Stimulated activated CD4-positive, alpha-beta T cell treated with anti-CD3 and anti-CD28 coated beads, Interleukin-15, amount 100 ng/mL, for 1 hour (primary cell): Measurements from ENCODE around the gene PTX4.
A peak's percentile ranks its signal among the peaks of the same experiment; 100 is the strongest.

Experiments
- DNase-seq, 2 donors: peaks; one replicate each; pipeline ENCODE4 v3.0.0-alpha.2; 2020; ENCODE audit warnings: low read depth in 1 of 2, low spot score in 1 of 2

The PTX4 gene

GRCh38 chr16:1502092-1503004 lies 13.6 kb upstream of the PTX4 start:
- DNase-seq: no peak

- no peak for DNase-seq
These were observed 12.9 kb upstream of the PTX4 start for GRCh38 chr16:1501630-1502029.

GRCh38 chr16:1500465-1501150 lies 11.9 kb upstream of the PTX4 start:
- DNase-seq: no peak

GRCh38 chr16:1499756-1500464 lies 11.2 kb upstream of the PTX4 start:
- DNase-seq: no peak

GRCh38 chr16:1498899-1499676 lies 10.3 kb upstream of the PTX4 start:
- no peak for DNase-seq

GRCh38 chr16:1497014-1497598 lies 8.4 kb upstream of the PTX4 start:
- no peak for DNase-seq

GRCh38 chr16:1496464-1496863 lies 7.7 kb upstream of the PTX4 start:
- DNase-seq: no peak

- DNase-seq: no peak
These were observed 7.1 kb upstream of the PTX4 start for GRCh38 chr16:1495889-1496262.

- no peak for DNase-seq
These were observed 6.6 kb upstream of the PTX4 start for GRCh38 chr16:1495211-1495888.

GRCh38 chr16:1494711-1495110 lies 6.0 kb upstream of the PTX4 start:
- DNase-seq: no peak

- DNase-seq: no peak
These were observed 5.4 kb upstream of the PTX4 start for GRCh38 chr16:1494129-1494640.

GRCh38 chr16:1493746-1494094 lies 5.0 kb upstream of the PTX4 start:
- DNase-seq: no peak

GRCh38 chr16:1492923-1493745 lies 4.4 kb upstream of the PTX4 start, which contains the start of gene TELO2:
TSS of gene TELO2 (plus strand) at chr16:1493360. CDS start at chr16:1494282, 922 bp downstream.
- DNase-seq: peak; percentile 79 to 87

GRCh38 chr16:1492082-1492922 lies 3.6 kb upstream of the PTX4 start:
- no peak for DNase-seq

GRCh38 chr16:1491327-1491726 lies 2.6 kb upstream of the PTX4 start:
- DNase-seq: no peak

GRCh38 chr16:1489077-1489476 lies 333 bp upstream of the PTX4 start:
- no peak for DNase-seq

GRCh38 chr16:1488054-1488601 lies 616 bp downstream of the PTX4 start:
- no peak for DNase-seq
